Kidney (tissue), 14 donors: ENCODE measurements around the gene ABCG8. TPM values are rescaled to one million over a fixed set of nuclear protein-coding genes. Genes with fewer than 3 reads are reported as not detected.

Experiments
- DNase-seq, 5 donors: peaks; one replicate each; pipeline ENCODE4 v3.0.0-alpha.2; 2013 to 2020
- FAIRE-seq: peaks from 2 replicates; lab custom pipeline; 2012; peaks lifted over from hg19 to GRCh38; lab: Jason Lieb, UNC
- H3K27ac ChIP-seq, 2 donors: one replicate each; pipeline ENCODE4 v1.7.0; 2013; ENCODE audit warnings: low read depth in 2 of 2, low read length in 2 of 2, inconsistent platforms in 1 of 2
- H3K27me3 ChIP-seq: one replicate; pipeline ENCODE4 v1.7.1; 2013; ENCODE audit warnings: low read length, inconsistent platforms; ENCODE audit not compliant: control insufficient read depth, insufficient read depth
- H3K36me3 ChIP-seq, 3 donors: one replicate each; pipeline versions ENCODE4 v1.7.0 to v1.7.1; 2013; ENCODE audit warnings: low read length in 3 of 3, control low read depth in 1 of 3, inconsistent platforms in 1 of 3; ENCODE audit not compliant: insufficient read depth in 3 of 3, control insufficient read depth in 2 of 3
- H3K4me1 ChIP-seq, 3 donors: one replicate each; pipeline versions ENCODE4 v1.7.0 to v1.7.1; 2013; ENCODE audit warnings: low read length in 3 of 3, inconsistent platforms in 1 of 3, low read depth in 1 of 3; ENCODE audit not compliant: control insufficient read depth in 2 of 3, insufficient read depth in 2 of 3
- H3K4me3 ChIP-seq, 3 donors: one replicate each; pipeline versions ENCODE4 v1.7.0 to v1.8.1; 2013; ENCODE audit warnings: low read length in 3 of 3, control low read depth in 1 of 3, inconsistent platforms in 1 of 3
- H3K9ac ChIP-seq, 3 donors: one replicate each; pipeline versions ENCODE4 v1.7.0 to v1.7.1; 2013; ENCODE audit warnings: low read length in 3 of 3, control low read depth in 1 of 3, inconsistent platforms in 1 of 3
- H3K9me3 ChIP-seq, 3 donors: one replicate each; pipeline versions ENCODE4 v1.7.0 to v1.7.1; 2013; ENCODE audit warnings: low read length in 3 of 3, control low read depth in 1 of 3, inconsistent platforms in 1 of 3; ENCODE audit not compliant: control insufficient read depth in 2 of 3, insufficient read depth in 1 of 3
- intact Hi-C: fragments of 100-400 bp; cut with DNase I; formaldehyde crosslinking; loops from one replicate; pipeline ENCODE4 v1.11.1; 2022
- polyA plus RNA-seq: library from polyadenylated mRNA; stranded (reverse); fragments of 350-450 nt; fragmentation: Illumina TruSeq; extraction: RNeasy Lipid Tissue Mini Kit (QIAGEN cat#74804); gene quantifications from one replicate; pipeline ENCODE4 v1.2.3, GENCODE V29; 2014; ENCODE audit warnings: low read depth, low replicate concordance; ENCODE audit not compliant: insufficient read depth
- total RNA-seq: library from RNA; stranded (reverse); fragmentation: NEBNext Ultra II Directional; extraction: Animal tissue kit (Norgen Biotek cat#: 25700); gene quantifications from one replicate; pipeline ENCODE4 v1.2.1, GENCODE V29; 2021
- TF ChIP-seq, protein P1 (sequence below): IDR thresholded peaks from 3 replicates; pipeline ENCODE4 v1.5.1; 2012; ENCODE audit warnings: mild to moderate bottlenecking, moderate library complexity, borderline replicate concordance; ENCODE audit not compliant: insufficient read depth; ENCODE audit errors: extremely low read depth
- donor health status: control.
- donor health status: control.
- donor health status: control.
- donor health status: control.
- donor health status: control.
- donor health status: DM: yes; HTN: yes; CAD: no.
- donor health status: Normal renal cell carcinoma (clear cell type).

Gene ABCG8
- total and polyA plus RNA-seq, 2 donors from 2014 or later, result 0.09 to 0.13 TPM

DNA sequence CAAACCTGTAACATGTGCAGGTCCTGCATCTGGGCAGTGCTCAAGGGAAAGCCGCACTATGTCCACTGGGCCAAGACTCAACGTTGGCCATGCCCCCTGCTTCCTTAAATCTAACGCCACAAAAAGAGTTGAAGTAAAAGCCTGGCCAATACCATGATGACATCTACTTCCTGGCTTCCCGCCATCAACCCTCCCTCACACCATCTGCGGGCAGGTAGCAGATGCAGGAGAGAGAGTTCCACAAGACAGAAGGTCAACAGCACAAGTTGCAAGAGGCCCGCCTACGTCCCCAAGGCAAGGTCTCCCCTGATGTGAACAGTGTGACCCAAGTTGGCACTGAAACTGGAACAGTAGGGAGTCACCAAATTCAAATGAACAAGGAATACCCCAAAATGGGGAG lies 48.4 kb downstream of the ABCG8 start:
- Histone ChIP-seq H3K27ac (no peak overlapping the region), H3K27me3 (no peaks in the 10 kb centered on the region), H3K36me3 (peaks cover 4 to 37% (median 11%) of the 10 kb centered on the region in 3 donors), H3K4me1 (peaks cover 0 to 6% (median 4%) of the 10 kb centered on the region in 3 donors), H3K4me3 (no peak overlapping the region), H3K9me3 (no peaks in the 10 kb centered on the region), H3K9ac (no peak overlapping the region)
- intact Hi-C loops, result no loop called here
- TF ChIP-seq, protein P1, sequence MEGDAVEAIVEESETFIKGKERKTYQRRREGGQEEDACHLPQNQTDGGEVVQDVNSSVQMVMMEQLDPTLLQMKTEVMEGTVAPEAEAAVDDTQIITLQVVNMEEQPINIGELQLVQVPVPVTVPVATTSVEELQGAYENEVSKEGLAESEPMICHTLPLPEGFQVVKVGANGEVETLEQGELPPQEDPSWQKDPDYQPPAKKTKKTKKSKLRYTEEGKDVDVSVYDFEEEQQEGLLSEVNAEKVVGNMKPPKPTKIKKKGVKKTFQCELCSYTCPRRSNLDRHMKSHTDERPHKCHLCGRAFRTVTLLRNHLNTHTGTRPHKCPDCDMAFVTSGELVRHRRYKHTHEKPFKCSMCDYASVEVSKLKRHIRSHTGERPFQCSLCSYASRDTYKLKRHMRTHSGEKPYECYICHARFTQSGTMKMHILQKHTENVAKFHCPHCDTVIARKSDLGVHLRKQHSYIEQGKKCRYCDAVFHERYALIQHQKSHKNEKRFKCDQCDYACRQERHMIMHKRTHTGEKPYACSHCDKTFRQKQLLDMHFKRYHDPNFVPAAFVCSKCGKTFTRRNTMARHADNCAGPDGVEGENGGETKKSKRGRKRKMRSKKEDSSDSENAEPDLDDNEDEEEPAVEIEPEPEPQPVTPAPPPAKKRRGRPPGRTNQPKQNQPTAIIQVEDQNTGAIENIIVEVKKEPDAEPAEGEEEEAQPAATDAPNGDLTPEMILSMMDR, result no peak
- DNase-seq (no peak), FAIRE-seq (no peak)

- Histone ChIP-seq H3K4me3 (no peak overlapping the region), H3K36me3 (peaks cover 5 to 54% (median 24%) of the 10 kb centered on the region in 3 donors), H3K4me1 (peaks cover 0 to 4% (median 4%) of the 10 kb centered on the region in 3 donors), H3K9me3 (no peaks in the 10 kb centered on the region), H3K27me3 (no peaks in the 10 kb centered on the region), H3K27ac (no peak overlapping the region), H3K9ac (no peak overlapping the region)
- intact Hi-C loops, result no loop called here
- no peak for DNase-seq
- TF ChIP-seq, protein P1, result no peak
- FAIRE-seq, result no peak
Observed at GRCh38 chr2:43889416-43889815, 50.6 kb downstream of the ABCG8 start.

- Histone ChIP-seq H3K4me3 (no peak overlapping the region), H3K9ac (no peak overlapping the region), H3K36me3 (peaks cover 5 to 61% (median 29%) of the 10 kb centered on the region in 3 donors), H3K9me3 (no peaks in the 10 kb centered on the region), H3K27ac (no peak overlapping the region), H3K4me1 (no peaks in the 10 kb centered on the region), H3K27me3 (no peaks in the 10 kb centered on the region)
- no peak for FAIRE-seq
- TF ChIP-seq, protein P1, result no peak
- no peak for DNase-seq
- intact Hi-C loops, result no loop called here
Observed at GRCh38 chr2:43890855-43891254, 52.1 kb downstream of the ABCG8 start.

- no peaks in the 10 kb centered on the region for H3K27me3 ChIP-seq
- no peak for FAIRE-seq
- TF ChIP-seq, protein P1, result no peak
- peaks cover 5 to 56% (median 30%) of the 10 kb centered on the region in 3 donors for H3K36me3 ChIP-seq
- H3K9ac ChIP-seq, result no peak overlapping the region
- no peak overlapping the region for H3K27ac ChIP-seq
- no peaks in the 10 kb centered on the region for H3K4me1 ChIP-seq
- H3K9me3 ChIP-seq, result no peaks in the 10 kb centered on the region
- intact Hi-C loops, result no loop called here
- no peak for DNase-seq
- no peak overlapping the region for H3K4me3 ChIP-seq
Observed at GRCh38 chr2:43894743-43895142, 56.0 kb downstream of the ABCG8 start.
